Pancreas (tissue), 10 donors: ENCODE data around the gene CAMSAP1. TPM values are rescaled to one million over a fixed set of nuclear protein-coding genes. Genes with fewer than 3 reads are reported as not detected.

Source experiments
- ATAC-seq, 4 donors: fragments of 200-7000 bp; cut with Tn5 transposase; one replicate each; pipeline versions ENCODE4 v1.8.0 to v1.9.1; 2020; ENCODE audit warnings: mild to moderate bottlenecking in 4 of 4, moderate library complexity in 4 of 4
- DNase-seq, 6 donors: peaks; one replicate each; pipeline ENCODE4 v3.0.0-alpha.2; 2020
- FAIRE-seq: peaks from 2 replicates; lab custom pipeline; 2012; peaks lifted over from hg19 to GRCh38; lab: Jason Lieb, UNC
- H3K27ac ChIP-seq, 4 donors: fragments of 200-600 bp; sonication (generic); 1 replicate in 3 of 4; 2 replicates in 1 of 4; pipeline versions ENCODE4 v1.5.0 to v1.8.0; 2020
- H3K27me3 ChIP-seq, 4 donors: fragments of 200-600 bp; one replicate each; pipeline ENCODE4 v1.8.0; 2021
- H3K36me3 ChIP-seq, 3 donors: fragments of 200-600 bp; sonication (generic) in 1 of 3; one replicate each; pipeline versions ENCODE4 v1.5.0 to v1.8.0; 2020 to 2021
- H3K4me1 ChIP-seq, 3 donors: fragments of 200-600 bp; one replicate each; pipeline ENCODE4 v1.8.0; 2021
- H3K4me3 ChIP-seq, 4 donors: fragments of 200-600 bp; sonication (generic) in 2 of 4; one replicate each; pipeline versions ENCODE4 v1.5.0 to v1.8.0; 2020 to 2021
- H3K9me3 ChIP-seq, 4 donors: fragments of 200-600 bp; one replicate each; pipeline ENCODE4 v1.8.0; 2021
- CTCF ChIP-seq, 4 donors: fragments of 200-600 bp; sonication (generic) in 3 of 4; IDR thresholded peaks; one replicate each; pipeline versions ENCODE4 v1.5.0 to v1.8.0; 2021; ENCODE audit warnings: antibody characterized with exemption in 4 of 4
- WGBS, 2 donors: extraction: QIAGEN DNeasy Blood & Tissue Kit; methylation state at CpG; one replicate each; pipeline ENCODE4 v1.1.7; 2013; 5-methylcytosine and 5-hydroxymethylcytosine counted together
- intact Hi-C, 3 donors: fragments of 100-400 bp; cut with DNase I; formaldehyde crosslinking; loops; one replicate each; pipeline versions ENCODE4 v1.11.1 to v1.14.2; 2022
- polyA plus RNA-seq, 2 donors: library from polyadenylated mRNA; stranded (reverse); fragments of 200-250 nt; gene quantifications; one replicate each; pipeline ENCODE4 v1.2.3, GENCODE V29; 2013
- total RNA-seq, 6 donors: library from RNA; stranded (reverse); fragmentation: NEBNext Ultra II Directional in 4 of 6; extraction: Animal tissue kit (Norgen Biotek cat#: 25700) in 4 of 6; gene quantifications; one replicate each; pipeline versions ENCODE4 v1.2.1 to v1.2.4, GENCODE V29; 2021 to 2023
- donor health status: healthy with polysubstance abuse.
- donor health status: DM: no; HTN: no; CAD: no; lungs with moderate emphysema.
- donor health status: DM: no; HTN: no; CAD: no.
- donor health status: control.
- donor health status: control.
- donor health status: Bipolar disorder and iron deficiency.
- donor health status: DM: yes; HTN: yes; CAD: no.
- donor health status: DM: no; HTN: no; CAD: no.
- donor health status: DM: no; HTN: no; CAD: no.
- donor health status: DM: yes; HTN: yes; CAD: no.

The CAMSAP1 gene
- total and polyA plus RNA-seq, 8 donors: 3.8 to 20.1 (median 12.7) TPM

GRCh38 chr9:135802876-135803419, 104.4 kb downstream of the CAMSAP1 start:
- 68 to 81% methylated on average over 18 of the region's 18 CpGs for WGBS, 2 donors
- FAIRE-seq (no peak), ATAC-seq (no peak), DNase-seq (peak in 3 of 6 donors; percentile 16 to 46 (median 41))
- Histone ChIP-seq H3K9me3 (no peaks in the 10 kb centered on the region), H3K4me3 (no peak overlapping the region), H3K4me1 (no peaks in the 10 kb centered on the region), H3K27ac (no peak overlapping the region), H3K36me3 (no peaks in the 10 kb centered on the region), H3K27me3 (no peaks in the 10 kb centered on the region)
- TF ChIP-seq CTCF (IDR thresholded peaks at IDR 0.05): no peak
- intact Hi-C loops: no loop called here

- H3K36me3 ChIP-seq: no peaks in the 10 kb centered on the region
- no peak for FAIRE-seq
These were observed 106.3 kb downstream of the CAMSAP1 start for GRCh38 chr9:135801070-135801469.

GRCh38 chr9:135799261-135799660, 108.1 kb downstream of the CAMSAP1 start:
- DNase-seq: no peak
- Histone ChIP-seq H3K4me1 (no peaks in the 10 kb centered on the region), H3K36me3 (no peaks in the 10 kb centered on the region), H3K9me3 (no peaks in the 10 kb centered on the region), H3K27ac (no peak overlapping the region), H3K4me3 (no peak overlapping the region), H3K27me3 (no peaks in the 10 kb centered on the region)
- no peak for FAIRE-seq
- ATAC-seq: no peak
- intact Hi-C loops: no loop called here
- no peak for TF ChIP-seq CTCF (IDR thresholded peaks at IDR 0.05)
- WGBS, 2 donors: 84 to 95% methylated on average over 13 of the region's 13 CpGs

More at GRCh38 chr9:135801070-135801469, 106.3 kb downstream of the CAMSAP1 start:
- ATAC-seq (no peak), DNase-seq (no peak)
- Histone ChIP-seq H3K4me3 (no peak overlapping the region), H3K27me3 (no peaks in the 10 kb centered on the region), H3K9me3 (no peaks in the 10 kb centered on the region), H3K27ac (no peak overlapping the region), H3K4me1 (no peaks in the 10 kb centered on the region)
- no peak for TF ChIP-seq CTCF (IDR thresholded peaks at IDR 0.05)
- intact Hi-C loops: no loop called here
- 78 to 85% methylated on average over 6 of the region's 6 CpGs for WGBS, 2 donors

DNA sequence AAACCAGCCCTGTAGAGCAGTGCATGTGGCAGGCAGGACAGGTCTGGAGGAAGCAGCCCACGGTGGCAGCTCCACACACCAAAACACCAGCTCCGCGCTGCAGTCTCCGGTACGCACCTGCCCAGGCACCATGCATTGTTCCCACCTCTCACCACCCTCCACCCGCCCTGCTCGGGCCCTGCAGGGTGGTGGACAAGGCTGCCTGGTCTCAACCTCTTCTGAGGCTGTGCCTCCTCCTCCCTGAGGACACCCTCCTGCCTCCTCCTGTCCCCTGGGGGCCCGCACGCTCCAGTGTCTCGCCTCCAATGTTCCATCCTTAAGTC, 109.1 kb downstream of the CAMSAP1 start:
- FAIRE-seq: no peak
- ATAC-seq: no peak

More for the DNA sequence above, 109.1 kb downstream of the CAMSAP1 start:
- H3K9me3 ChIP-seq: no peaks in the 10 kb centered on the region
- H3K4me3 ChIP-seq: no peak overlapping the region
- H3K27ac ChIP-seq: no peak overlapping the region
- intact Hi-C loops: no loop called here
- no peaks in the 10 kb centered on the region for H3K27me3 ChIP-seq
- 74 to 87% methylated on average over 10 of the region's 10 CpGs for WGBS, 2 donors
- no peak for TF ChIP-seq CTCF (IDR thresholded peaks at IDR 0.05)
- peak in 2 of 6 donors; percentile 12 to 50 for DNase-seq
- H3K4me1 ChIP-seq: no peaks in the 10 kb centered on the region
- H3K36me3 ChIP-seq: no peaks in the 10 kb centered on the region
